Adrenal gland (tissue), 5 donors: ENCODE results near the gene WDR86.

Experiments used
- POLR2A ChIP-seq, 2 donors: fragments of 450-650 bp; IDR thresholded peaks; one replicate each; pipeline ENCODE4 v1.6.1; 2017; ENCODE audit warnings: antibody characterized with exemption in 2 of 2, mild to moderate bottlenecking in 2 of 2, moderate library complexity in 1 of 2
- TF ChIP-seq, protein P1 (sequence below), 6 experiments: fragments of 450-650 bp in 4 of 6; fragments of 200-600 bp in 2 of 6; sonication (generic) in 1 of 6; IDR thresholded peaks; 1 replicate in 5 of 6; 2 replicates in 1 of 6; pipeline versions ENCODE4 v1.5.1 to v1.8.0; 2016 to 2021; ENCODE audit warnings: antibody characterized with exemption in 6 of 6, mild to moderate bottlenecking in 2 of 6, moderate library complexity in 1 of 6
- donor health status: DM: no; HTN: no; CAD: no.

DNA sequence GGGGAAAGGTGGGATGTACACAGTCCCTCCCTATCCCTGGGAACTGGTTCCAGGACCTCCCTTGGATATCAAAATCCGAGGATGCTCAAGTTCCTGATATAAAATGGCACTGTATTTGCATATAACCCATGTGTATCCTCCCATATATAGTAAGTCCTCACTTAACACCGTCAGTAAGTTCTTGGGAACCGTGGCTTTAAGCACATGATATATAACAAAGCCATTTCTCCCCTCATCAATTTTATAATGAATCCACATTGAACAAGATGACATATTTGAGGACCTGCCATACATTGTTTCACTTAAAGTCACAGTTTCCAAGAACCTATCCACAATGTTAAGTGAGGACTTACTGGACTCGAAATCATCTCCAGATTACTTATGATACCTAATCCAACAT is 24.7 kb upstream of the WDR86 start:
- TF ChIP-seq, protein P1, sequence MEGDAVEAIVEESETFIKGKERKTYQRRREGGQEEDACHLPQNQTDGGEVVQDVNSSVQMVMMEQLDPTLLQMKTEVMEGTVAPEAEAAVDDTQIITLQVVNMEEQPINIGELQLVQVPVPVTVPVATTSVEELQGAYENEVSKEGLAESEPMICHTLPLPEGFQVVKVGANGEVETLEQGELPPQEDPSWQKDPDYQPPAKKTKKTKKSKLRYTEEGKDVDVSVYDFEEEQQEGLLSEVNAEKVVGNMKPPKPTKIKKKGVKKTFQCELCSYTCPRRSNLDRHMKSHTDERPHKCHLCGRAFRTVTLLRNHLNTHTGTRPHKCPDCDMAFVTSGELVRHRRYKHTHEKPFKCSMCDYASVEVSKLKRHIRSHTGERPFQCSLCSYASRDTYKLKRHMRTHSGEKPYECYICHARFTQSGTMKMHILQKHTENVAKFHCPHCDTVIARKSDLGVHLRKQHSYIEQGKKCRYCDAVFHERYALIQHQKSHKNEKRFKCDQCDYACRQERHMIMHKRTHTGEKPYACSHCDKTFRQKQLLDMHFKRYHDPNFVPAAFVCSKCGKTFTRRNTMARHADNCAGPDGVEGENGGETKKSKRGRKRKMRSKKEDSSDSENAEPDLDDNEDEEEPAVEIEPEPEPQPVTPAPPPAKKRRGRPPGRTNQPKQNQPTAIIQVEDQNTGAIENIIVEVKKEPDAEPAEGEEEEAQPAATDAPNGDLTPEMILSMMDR (IDR thresholded peaks at IDR 0.05), result no peak
- TF ChIP-seq POLR2A (IDR thresholded peaks at IDR 0.05), result no peak
